Transverse colon (tissue), 4 donors: ENCODE results near the gene HK2.
A peak's percentile ranks its signal among the peaks of the same experiment; 100 is the strongest.

Source experiments
- EP300 ChIP-seq: sonication (generic); formaldehyde crosslinking; IDR thresholded peaks from one replicate; pipeline ENCODE4 v1.6.1; 2017; ENCODE audit warnings: antibody characterized with exemption, low read depth
- POLR2A ChIP-seq: fragments of 450-650 bp; IDR thresholded peaks from one replicate; pipeline ENCODE4 v1.6.1; 2016; ENCODE audit warnings: antibody characterized with exemption, mild to moderate bottlenecking, moderate library complexity
- POLR2AphosphoS5 ChIP-seq, 3 donors: sonication (generic); formaldehyde crosslinking; IDR thresholded peaks; one replicate each; pipeline ENCODE4 v1.6.1; 2016; ENCODE audit warnings: antibody characterized with exemption in 3 of 3
- TF ChIP-seq, protein P1 (sequence below), 5 experiments: fragments of 200-600 bp in 3 of 5; fragments of 450-650 bp in 2 of 5; sonication (generic) in 3 of 5; IDR thresholded peaks; 1 replicate in 2 of 5; 2 replicates in 3 of 5; pipeline ENCODE4 v1.5.1; 2016 to 2017; ENCODE audit warnings: antibody characterized with exemption in 5 of 5, inconsistent platforms in 3 of 5, mild to moderate bottlenecking in 2 of 5, moderate library complexity in 1 of 5

DNA sequence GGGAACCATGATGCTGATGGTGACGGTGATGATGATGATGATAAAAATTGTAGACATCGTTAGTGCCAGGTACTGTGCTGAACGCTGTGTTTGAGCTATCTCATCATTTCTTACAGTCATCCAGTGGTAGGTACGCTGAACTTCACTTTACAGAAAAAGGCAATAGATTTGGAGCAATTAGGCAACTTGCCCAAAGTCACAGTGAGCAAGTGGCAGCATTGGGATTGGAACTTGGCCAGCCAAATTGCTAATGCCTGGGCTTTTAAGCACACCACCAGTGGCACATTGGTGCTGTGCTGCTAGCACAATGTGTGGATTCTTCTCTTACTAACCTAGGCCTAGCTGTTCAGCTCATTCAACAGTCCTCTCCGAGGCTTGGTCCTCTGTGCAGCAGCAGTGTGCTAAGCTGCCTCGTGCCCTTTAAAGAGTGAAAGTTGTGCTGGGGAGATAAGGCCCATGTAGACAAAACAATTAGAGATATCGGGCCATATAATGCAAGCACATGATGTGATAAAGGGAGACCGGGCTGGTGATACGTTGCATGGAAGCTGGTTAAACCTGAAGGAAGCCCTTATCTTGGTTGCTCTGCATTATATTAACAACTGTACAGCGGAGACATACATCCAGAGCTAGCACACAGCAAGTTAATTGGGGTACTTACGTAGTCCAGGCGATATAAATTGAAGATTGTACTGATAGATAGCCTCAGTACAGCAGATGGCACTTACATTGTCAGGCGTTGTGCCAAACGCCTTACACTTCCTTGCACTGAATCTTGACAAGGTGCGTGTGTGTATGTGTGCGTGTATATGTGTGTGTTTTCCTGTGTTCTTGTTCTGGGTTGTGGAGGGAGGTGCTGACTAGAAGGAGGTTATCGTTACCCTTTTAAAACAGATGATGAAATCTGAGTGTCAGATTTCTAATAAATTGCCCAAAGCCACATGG, 28.4 kb downstream of the HK2 start:
- TF ChIP-seq, protein P1, sequence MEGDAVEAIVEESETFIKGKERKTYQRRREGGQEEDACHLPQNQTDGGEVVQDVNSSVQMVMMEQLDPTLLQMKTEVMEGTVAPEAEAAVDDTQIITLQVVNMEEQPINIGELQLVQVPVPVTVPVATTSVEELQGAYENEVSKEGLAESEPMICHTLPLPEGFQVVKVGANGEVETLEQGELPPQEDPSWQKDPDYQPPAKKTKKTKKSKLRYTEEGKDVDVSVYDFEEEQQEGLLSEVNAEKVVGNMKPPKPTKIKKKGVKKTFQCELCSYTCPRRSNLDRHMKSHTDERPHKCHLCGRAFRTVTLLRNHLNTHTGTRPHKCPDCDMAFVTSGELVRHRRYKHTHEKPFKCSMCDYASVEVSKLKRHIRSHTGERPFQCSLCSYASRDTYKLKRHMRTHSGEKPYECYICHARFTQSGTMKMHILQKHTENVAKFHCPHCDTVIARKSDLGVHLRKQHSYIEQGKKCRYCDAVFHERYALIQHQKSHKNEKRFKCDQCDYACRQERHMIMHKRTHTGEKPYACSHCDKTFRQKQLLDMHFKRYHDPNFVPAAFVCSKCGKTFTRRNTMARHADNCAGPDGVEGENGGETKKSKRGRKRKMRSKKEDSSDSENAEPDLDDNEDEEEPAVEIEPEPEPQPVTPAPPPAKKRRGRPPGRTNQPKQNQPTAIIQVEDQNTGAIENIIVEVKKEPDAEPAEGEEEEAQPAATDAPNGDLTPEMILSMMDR (IDR thresholded peaks at IDR 0.05), result peak in 1 of 5 experiments; percentile 41
- TF ChIP-seq POLR2A, result peak; percentile 34
- TF ChIP-seq POLR2AphosphoS5 (IDR thresholded peaks at IDR 0.05), result peak in 1 of 3 donors; percentile 67
- no peak for TF ChIP-seq EP300
